GM10847 (cell line): Measurements from ENCODE around the gene ASB2.

ENCODE experiments used
- POLR2A ChIP-seq: IDR thresholded peaks from 2 replicates; pipeline ENCODE4 v1.6.1; 2011; ENCODE audit not compliant: insufficient read length; ENCODE audit errors: extremely low read depth

ASB2 gene

DNA sequence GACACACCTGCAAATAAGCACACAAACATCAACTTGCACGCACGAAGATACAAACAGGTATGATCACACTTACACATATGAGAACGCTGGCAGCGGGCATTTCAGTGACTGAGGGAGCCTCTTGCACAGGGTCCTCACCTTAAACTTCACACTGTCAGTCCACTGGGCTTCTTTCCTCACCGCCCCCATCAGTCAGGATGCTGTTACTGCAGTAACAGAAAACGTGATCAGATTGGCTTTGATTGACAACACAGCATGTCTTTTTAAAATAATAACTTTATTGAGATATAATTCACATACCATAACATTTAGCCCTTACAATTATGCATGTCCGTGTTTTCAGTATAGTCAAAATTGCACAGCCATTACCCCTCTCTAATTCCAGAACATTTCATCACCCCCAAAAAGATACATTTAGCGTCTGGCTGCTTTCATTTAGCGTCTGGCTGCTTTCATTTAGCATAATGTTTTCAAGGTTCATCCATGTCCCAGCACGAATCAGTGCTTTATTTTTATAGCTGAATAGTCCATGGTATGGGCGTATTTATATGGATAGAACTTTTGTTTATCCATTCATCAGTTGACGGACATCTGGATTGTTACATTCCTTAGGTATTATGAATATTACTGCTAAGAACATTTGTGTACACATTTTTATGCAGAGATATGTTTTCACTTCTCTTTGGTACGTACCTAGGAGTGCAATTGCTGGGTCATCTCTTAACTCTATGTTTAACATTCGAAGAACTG, 29.1 kb upstream of the ASB2 start:
- no peak for TF ChIP-seq POLR2A

DNA sequence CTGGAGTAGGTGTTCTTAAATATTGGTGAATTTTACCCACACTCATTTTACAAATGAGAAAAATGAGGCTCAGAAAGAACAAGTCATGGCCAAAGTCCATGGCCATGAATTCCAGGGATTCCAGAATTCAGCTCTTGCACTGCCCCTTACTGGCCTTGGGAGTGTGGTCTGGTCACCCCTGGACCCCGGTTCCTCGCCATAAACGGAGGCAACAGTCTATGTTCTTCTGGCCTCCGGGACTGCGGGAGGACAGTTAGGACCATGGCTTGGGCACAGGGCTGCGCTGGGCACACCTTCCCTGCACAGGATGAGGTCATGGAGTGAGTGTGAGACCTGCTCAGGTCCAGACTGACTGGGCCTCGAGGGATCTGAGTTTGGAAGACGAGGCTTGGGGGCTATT, 27.6 kb upstream of the ASB2 start:
- TF ChIP-seq POLR2A = no peak

DNA sequence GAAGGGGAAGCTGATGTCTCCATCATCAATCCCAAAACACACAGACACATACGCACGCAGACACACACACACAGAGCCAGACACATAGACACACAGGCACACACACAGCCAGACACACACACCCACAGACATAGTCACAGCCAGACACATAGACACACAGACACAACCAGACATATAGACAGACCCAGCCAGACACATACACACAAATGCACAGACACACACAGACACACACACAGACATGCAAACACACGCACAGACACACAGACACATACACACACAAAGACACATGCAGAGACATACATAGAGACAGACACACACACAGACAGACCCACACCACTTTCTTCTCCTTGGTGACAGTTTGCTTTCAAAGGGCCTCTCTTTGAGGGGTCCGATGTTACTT, 27.0 kb upstream of the ASB2 start:
- TF ChIP-seq POLR2A = no peak

DNA sequence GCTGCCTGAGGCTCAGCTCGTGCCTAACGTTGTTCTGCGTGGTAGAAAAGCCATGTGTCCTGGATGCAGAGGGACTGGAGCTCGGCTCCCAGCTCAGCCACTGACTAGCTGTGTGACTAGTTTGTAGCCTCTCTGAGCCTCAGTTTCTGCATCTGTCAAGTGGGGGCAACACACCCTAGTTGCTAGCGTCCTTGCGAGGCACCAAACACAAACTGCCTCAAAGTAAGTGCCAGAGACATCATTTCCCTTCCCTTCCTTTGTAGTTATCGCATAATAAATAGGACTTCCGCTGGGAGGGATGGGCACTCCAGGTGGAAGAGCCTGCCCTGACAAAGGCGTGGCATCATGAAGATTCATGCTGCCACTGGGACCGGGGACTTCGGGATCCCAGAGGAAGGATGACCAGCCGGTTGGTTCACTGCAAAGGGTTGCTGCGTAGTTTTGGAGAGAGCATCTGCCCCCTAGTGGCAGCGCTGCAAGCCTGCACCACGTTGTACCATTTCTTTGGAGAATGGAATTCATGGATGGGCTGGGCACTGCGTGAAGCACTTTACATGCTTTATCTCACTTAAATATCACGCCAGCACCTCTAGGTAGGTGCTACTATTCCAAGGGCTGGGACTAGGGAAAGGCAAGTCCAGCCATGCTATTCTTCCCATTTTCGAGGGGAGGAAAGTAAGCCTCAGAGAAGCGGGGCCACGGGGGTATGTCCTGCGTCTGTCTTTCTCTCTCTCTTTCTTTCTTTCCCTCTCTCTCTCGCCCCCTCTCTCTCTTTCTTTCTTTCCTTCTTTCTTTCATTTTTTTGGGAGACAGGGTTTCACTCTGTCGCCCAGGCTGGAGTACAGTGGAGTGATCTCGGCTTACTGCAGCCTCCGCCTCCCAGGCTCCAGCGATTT, 25.4 kb upstream of the ASB2 start:
- no peak for TF ChIP-seq POLR2A

- TF ChIP-seq POLR2A = no peak
Observed at GRCh38 chr14:94001016-94001415, 24.6 kb upstream of the ASB2 start.

DNA sequence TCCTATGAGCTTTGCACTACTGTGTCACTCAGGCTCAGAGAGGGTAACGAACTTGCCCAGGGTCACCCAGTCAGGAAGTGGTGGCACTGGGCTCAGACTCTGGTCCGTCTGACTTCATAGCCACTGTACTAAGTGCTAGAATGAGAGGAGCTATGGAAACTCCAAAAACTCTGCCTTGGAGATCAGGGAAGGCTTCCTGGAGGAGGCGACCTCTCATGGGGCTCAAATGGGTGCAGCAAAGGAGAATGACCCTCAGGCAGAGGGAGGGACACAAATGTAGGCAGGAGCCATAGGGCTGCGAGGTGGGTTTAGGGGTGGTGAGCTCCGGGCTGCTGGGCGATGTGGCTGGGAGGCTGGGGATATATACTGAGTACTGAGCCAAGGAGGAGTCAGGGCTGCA, 23.9 kb upstream of the ASB2 start:
- TF ChIP-seq POLR2A = no peak

DNA sequence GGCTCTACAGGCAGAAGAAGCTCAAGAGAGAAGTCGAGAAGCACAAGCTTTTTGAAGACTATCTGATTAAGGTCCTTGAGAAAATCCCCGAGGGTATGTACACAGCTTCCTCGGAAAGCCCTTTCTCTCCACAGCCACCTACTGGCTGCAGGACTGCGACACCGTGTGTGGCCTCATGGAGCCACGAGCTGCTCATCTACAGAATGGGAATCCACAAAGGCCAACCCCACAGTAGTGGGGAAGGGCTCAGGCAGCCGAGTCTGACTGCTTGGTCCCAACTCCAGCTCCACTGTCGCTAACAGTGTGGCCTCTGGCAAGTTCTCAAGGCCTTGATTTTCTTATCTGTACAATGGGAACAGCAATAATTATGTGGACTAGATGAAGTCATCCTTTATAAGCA, 23.2 kb upstream of the ASB2 start:
- TF ChIP-seq POLR2A = no peak

DNA sequence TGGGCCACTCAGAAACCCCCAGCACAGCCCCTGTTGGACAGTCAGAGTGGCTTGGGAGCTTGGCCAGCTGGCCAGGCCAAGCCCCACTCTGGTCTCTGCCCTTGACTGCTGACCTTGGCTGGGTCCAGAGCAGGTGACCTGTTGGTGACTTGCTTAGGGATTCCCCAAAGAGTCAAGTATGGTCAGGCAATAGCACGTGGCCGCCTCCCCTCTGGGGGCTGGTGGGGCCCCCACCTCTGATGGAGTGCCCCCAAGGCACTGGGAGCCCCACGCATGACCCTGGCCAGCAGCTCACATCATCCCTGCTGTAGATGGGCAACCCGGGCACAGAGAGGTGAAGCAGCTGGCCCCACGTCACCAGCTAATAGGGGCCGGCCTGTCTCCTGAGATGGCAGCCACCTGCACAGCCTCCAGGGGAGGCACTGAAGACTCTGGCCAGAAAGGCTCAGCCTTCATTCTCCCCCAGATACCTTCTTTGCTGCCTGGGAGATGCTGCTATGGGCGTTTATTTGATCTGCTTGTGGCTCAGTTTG, 22.6 kb upstream of the ASB2 start:
- TF ChIP-seq POLR2A = no peak

- TF ChIP-seq POLR2A = no peak
Observed at GRCh38 chr14:93997916-93998870, 21.8 kb upstream of the ASB2 start.

- no peak for TF ChIP-seq POLR2A
Observed at GRCh38 chr14:93997082-93997481, 20.7 kb upstream of the ASB2 start, which contains the start of gene CCDC197. TSS of gene CCDC197 (plus strand) at chr14:93997301. CDS start at chr14:93998132, 831 bp downstream.

- TF ChIP-seq POLR2A = no peak
Observed at GRCh38 chr14:93996130-93996695, 19.8 kb upstream of the ASB2 start.

- TF ChIP-seq POLR2A = no peak
Observed at GRCh38 chr14:93994919-93995682, 18.7 kb upstream of the ASB2 start.

GRCh38 chr14:93993382-93993781, 17.0 kb upstream of the ASB2 start:
- no peak for TF ChIP-seq POLR2A

- TF ChIP-seq POLR2A = no peak
Observed at GRCh38 chr14:93991649-93992048, 15.3 kb upstream of the ASB2 start.
